HG03378 (cell line): ENCODE measurements around the gene SOX6.

Source experiments
- ATAC-seq: cut with Tn5 transposase; IDR thresholded peaks from one replicate; pipeline ENCODE4 v1.9.1; 2021; ENCODE audit warnings: mild to moderate bottlenecking, moderate library complexity; ENCODE audit not compliant: unreplicated experiment

Gene SOX6

DNA sequence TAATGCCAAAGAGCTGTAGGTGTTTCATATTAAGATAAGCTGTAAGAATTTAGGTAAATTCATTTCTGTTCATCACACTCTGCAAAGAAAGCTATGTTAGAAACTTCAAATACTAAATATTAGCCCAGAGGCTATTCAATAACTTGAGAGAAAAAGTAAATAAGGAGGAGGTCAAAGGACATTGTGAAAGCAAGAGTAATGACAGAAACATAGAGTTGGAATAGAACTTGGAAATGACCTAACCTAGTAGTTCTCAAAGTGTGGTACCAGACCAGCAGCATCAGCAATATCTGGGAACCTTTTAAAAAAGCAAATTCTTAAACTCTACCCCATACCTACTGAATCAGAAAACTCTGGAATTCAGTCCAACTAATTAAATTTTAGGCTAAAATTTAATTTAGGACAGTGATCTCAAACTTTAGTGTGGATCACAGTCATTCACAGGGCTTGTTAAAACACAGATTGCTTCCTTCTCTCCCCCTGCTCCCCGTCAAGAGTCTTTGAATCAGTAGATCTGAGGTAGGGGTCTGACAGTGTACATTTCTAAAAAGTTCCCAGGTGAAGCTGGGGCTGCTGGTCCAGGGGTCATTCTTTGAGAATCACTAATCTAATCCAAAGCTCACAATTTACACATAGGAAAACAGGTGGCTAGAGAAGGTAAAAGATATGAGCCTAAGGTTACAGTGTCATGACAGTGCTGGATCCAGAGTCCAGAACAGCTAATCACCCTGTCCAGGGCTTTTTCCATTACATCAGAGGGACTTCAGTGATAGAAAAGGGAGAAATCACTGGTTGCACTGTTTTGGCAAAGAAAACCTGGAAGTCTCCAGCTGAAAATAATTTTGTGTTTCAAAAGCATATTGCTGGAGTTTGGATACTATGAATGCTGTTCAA is 241.1 kb downstream of the SOX6 start:
- ATAC-seq, result no peak

- no peak for ATAC-seq
Observed at GRCh38 chr11:16114431-16114830, 241.9 kb downstream of the SOX6 start.

DNA sequence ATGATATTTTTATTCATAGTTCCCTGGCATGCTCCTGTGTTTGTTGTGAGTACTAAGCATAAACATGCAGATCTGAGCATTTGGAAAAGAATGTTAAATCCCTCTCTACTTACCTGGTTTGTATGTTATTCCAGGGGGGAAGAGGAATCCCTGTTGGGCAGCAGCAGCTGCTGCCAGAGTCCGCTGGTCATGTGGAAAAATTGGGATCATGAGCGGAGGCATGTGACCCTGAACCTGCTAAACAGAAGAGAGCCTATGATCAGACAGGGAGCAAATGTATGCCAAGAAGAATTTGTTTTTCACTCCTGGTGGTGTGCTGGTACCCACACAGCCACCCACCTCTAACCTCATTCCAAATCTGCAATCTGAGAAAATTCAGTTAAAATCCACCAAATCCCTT is 244.7 kb downstream of the SOX6 start:
- no peak for ATAC-seq

DNA sequence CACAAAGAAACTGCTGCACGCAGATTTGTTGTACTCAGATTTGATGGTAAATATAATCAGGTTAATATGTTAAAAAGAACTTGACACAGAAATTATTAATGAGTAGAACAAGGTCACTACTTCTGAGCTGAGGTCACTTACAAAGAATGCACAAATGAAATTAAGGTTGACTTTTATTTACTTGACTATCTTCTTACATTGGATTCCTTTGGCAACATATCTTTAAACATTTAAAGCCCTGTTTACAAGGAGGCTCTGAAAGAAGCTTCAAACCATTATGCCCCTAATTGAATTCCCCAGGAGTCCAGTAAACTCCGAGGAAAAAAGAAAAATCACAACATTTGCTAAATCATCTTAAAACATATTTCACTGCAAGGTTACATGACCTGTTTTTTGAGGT is 245.5 kb downstream of the SOX6 start:
- ATAC-seq, result no peak

GRCh38 chr11:16099343-16099900 is 256.9 kb downstream of the SOX6 start:
- no peak for ATAC-seq

DNA sequence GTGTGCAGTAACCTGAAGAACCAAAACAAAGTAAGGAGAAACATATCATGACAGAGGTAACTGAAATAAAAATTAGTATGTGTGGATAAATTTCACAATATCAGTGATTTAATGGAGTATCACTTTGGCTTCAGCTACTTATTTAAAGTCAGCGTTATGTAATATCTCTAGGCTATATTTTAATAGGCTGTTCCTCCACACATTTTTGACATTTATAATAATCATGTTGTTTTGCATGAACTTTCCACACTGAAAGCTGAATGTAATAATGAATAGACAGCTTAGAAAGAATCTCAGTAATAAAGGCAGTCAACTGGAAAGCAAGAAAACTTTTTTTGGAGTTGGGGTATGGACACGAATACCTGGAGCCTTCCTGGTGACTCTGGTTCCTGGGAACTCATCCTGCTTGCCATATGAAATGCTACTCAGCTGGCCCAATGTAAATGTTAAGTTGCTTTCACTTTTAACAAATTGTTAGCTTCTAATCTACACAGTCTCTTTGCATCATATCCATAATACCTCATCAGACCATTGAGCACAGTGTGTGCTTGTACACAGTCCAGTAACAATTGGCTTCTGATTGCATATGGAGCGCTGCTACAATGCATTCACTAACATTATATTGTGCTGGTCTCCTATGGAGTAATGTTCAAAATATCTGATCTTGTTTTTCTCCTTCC is 257.7 kb downstream of the SOX6 start:
- no peak for ATAC-seq

DNA sequence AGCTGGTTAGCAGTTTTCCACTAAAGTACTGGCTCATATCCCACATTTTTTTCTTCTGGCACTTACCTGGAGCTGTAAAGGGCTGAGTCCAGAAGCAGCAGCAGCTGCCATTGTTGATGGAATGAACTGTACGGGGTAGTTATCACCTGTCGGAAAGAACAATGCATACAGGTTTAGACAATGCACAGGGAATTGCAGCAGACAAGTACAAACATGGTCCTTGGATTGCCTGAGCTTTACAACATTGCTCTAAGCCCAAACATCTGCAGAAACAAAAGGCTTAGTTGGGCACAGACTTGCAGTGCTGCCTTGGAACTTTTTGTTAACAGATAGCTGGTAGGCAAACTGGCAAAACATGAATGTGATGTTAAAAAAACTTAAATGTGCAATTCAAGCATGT is 258.8 kb downstream of the SOX6 start:
- no peak for ATAC-seq

GRCh38 chr11:16096336-16096735 is 260.0 kb downstream of the SOX6 start:
- no peak for ATAC-seq

DNA sequence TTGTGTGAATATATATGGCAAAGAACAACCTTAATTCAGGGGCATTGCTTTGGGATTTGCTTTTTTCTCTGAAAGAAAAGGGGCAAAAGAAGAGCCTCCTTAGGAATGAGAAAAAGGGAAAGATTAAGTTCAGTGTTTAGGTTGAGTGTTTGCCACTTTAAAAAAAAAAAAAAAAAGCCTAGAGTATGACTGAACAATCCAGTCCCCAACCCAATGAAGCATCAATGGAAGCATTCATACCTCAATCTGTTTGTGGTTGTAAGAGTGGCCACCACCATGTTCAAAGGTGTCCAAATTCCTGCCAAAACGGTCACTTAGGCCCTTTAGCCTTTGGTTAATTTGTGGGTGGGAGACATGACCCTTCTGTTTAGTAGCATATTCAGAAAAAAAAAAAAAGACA is 260.6 kb downstream of the SOX6 start:
- ATAC-seq, result no peak

DNA sequence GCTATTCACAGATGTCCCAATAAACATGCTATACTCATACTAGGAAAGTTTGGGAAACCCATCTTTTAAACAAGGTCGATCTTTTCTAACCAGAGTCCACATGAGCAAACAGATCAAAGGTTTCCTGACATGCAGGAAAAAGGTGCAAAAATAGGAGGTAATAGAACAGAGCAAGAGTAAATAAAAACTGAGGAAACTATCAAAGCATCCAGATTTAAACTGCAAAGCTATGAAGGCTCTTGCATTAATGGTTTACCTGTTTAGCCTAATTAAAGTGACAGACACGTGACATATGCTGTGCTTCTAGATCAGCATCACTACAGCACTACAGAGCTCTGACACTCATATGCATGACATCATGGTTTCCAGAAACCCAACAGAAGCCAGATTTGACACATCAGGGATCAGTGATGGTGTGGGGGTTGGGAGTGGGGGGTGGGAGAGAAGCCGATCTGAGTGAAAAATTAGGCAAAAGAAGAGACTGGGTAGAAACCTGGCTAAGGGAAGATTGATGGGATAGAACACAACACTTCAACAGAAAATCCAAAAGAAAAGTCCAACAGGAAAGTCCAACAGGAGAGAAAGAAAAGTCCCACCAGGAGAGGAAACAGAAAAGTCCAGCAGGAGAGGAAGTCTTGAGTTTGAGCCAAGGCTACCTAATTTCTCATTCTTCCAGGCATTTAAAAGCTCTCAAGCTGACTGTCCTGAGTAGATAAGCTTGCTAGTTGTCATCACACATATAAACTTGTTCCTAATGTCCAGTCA is 262.3 kb downstream of the SOX6 start:
- ATAC-seq, result no peak

DNA sequence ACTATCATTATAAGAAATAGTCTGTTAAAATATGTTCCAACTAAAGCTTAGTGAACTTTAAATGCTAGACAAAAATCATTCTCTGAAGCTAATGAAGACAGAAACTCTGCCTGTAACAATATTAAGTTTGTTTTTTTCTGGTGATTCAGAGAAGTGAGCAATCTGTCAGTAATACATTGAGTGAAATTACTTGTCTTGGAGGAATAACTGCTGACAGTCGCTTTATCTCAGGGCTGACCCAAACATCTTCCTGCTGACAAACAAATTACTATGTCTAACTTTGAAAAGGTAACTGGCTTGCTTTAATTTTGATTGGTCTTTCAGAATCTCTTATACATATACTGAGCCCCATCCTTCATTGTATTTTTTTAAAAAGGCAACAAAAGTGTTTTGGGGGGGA is 264.5 kb downstream of the SOX6 start:
- no peak for ATAC-seq

DNA sequence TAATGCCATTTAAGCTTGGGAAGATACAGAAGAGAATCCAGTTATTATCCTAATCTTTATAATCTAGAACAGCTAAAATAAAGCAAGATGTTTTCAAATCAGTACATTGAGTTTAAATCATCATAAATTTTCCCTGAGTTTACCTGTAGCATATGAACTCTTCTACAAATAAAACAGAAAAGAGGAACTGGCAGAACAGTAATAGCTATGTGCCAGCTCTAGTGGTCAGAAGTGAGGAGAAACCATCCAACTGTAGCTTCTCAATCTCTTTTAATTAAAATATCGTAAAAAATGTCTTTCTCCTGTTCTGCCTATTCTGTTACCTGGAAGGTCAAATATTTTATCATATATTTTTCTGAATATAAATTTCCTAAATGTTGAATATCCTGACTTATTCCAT is 266.9 kb downstream of the SOX6 start:
- no peak for ATAC-seq

GRCh38 chr11:16088774-16089173 is 267.6 kb downstream of the SOX6 start:
- no peak for ATAC-seq

- ATAC-seq, result no peak
Observed at GRCh38 chr11:16087886-16088285, 268.5 kb downstream of the SOX6 start.

DNA sequence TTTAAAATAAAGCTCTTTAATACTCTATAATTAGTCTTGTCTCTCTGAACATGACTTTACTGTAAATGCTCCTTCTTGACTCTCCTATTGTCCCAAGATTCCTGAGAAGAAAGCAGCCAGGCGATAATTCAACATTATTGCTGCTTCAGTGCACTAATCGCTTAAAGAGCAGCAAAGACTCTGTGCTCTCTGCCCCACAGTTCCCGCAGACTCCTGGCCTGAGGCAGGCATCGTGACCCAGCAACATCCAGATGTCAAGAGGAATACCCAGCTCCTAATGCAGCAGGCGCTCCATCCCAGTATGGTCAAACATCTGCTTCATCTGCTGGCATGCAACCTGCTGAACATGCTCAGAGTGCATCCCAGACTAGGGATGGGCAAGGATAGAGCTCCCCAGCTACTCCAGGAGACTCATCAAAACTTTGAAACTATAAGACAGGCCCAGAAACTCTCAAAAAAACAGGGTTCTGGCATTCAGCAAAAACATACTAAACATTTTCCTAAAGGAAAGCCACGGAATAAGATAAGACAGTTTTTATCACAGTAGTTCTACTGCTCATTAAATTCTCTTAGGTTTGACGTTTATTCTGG is 270.0 kb downstream of the SOX6 start:
- ATAC-seq, result no peak

DNA sequence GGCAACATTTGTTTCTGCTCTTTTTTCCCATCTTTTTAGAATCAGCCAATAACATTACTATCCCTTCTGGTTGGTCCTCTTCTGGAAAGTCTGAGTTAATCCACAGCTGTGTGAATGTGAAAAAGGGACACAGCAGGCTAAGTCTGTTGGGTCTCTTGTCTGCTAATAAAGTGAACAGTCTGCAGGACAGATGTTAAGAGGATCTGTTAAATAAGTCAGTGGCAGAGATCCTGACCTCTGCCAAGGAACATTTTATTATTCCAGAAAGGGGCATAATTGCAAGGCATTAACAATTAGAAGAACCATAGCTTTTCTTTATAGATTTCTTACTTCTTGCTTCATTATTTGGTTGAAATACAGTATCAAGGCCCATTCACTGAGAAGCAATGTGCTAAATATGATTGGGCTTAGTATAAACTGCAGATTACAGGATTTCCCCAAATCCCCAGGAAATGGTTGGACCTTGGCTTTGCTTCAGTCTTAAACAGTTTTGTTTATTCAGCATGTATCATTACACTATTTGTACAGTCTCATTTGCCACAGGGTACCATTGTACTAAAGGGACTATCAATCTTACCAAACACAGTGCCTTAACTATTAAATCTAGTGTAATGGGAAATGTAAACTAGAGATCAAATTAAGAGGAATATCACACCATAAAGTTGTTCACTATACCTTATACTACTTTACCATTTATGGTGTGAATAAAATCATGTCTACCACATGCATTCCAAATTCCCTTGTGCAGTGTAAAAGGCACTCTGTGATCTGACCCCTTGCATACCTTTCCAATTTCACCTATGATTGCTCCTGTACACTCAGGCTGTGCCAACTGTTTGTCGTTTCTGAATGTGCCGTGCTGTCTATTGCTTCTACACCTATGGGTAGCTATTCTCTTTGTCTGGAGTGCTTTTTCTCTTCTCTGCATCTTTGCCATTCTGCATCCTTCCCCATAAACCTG is 274.0 kb downstream of the SOX6 start:
- no peak for ATAC-seq

- ATAC-seq, result no peak
Observed at GRCh38 chr11:16081382-16082094, 274.8 kb downstream of the SOX6 start.

- no peak for ATAC-seq
Observed at GRCh38 chr11:16080688-16081381, 275.5 kb downstream of the SOX6 start.

GRCh38 chr11:16078936-16079335 is 277.4 kb downstream of the SOX6 start:
- ATAC-seq, result no peak
